GM12864 (cell line): ENCODE measurements around the gene ERC1.

Experiments
- DNase-seq: peaks from one replicate; pipeline ENCODE4 v3.0.0-alpha.2; 2011; ENCODE audit warnings: low read depth
- H3K4me3 ChIP-seq: 2 replicates; pipeline ENCODE4 v1.5.1; 2011; ENCODE audit warnings: mild to moderate bottlenecking, low read depth, low read length, control low read depth
- CTCF ChIP-seq: IDR thresholded peaks from 2 replicates; pipeline ENCODE4 v1.5.1; 2011; ENCODE audit warnings: low read depth, mild to moderate bottlenecking, moderate library complexity, low read length, control low read depth, inconsistent platforms; ENCODE audit errors: missing control alignments

Gene ERC1

GRCh38 chr12:1496162-1496900, 505.3 kb downstream of the ERC1 start:
- TF ChIP-seq CTCF = no peak
- H3K4me3 ChIP-seq = no peak overlapping the region
- DNase-seq = no peak

- no peak for DNase-seq
- H3K4me3 ChIP-seq = no peak overlapping the region
- no peak for TF ChIP-seq CTCF
Measured at GRCh38 chr12:1497161-1497560, 506.1 kb downstream of the ERC1 start.

- no peak for DNase-seq
- H3K4me3 ChIP-seq = no peak overlapping the region
- no peak for TF ChIP-seq CTCF
Measured at GRCh38 chr12:1498199-1498740, 507.2 kb downstream of the ERC1 start.

GRCh38 chr12:1499351-1499750, 508.3 kb downstream of the ERC1 start:
- no peak for DNase-seq
- TF ChIP-seq CTCF = no peak
- H3K4me3 ChIP-seq = no peak overlapping the region

- no peak overlapping the region for H3K4me3 ChIP-seq
- no peak for DNase-seq
- TF ChIP-seq CTCF = no peak
Measured at GRCh38 chr12:1500095-1500801, 509.2 kb downstream of the ERC1 start.

- H3K4me3 ChIP-seq = no peak overlapping the region
- no peak for DNase-seq
- TF ChIP-seq CTCF = no peak
Measured at GRCh38 chr12:1501001-1501400, 510.0 kb downstream of the ERC1 start.
